HepG2 (cell line): ENCODE results near the gene C14orf93. TPM values are rescaled to one million over a fixed set of nuclear protein-coding genes. Genes with fewer than 3 reads are reported as not detected.

Experiments used
- ATAC-seq: fragments of 200-7000 bp; cut with Tn5 transposase; 3 replicates; pipeline ENCODE4 v1.9.1; 2020; ENCODE audit warnings: mild to moderate bottlenecking, moderate library complexity
- BruUV-seq: library from RNA; stranded (reverse); fragments of 400-500 nt; replicated peaks from 2 replicates; lab custom pipeline; 2021; lab: Mats Ljungman, UMichigan
- CTCF ChIA-PET: fragments of 300-600 bp; formaldehyde crosslinking; extraction: SDS; loops from one replicate; lab custom pipeline; 2021; ENCODE audit warnings: low total read pairs, inconsistent platforms, low intra/inter-chr PET ratio; lab: Yijun Ruan, JAX
- POLR2A ChIA-PET: fragments of 350-600 bp; sonication (Branson Sonifier 250); formaldehyde crosslinking; loops from one replicate; lab custom pipeline; 2020; ENCODE audit warnings: antibody characterized with exemption, inconsistent platforms; lab: Yijun Ruan, JAX
- DNase-seq: peaks from one replicate; pipeline ENCODE4 v3.0.0-alpha.2; 2015; ENCODE audit warnings: low spot score
- FAIRE-seq: peaks from 3 replicates; lab custom pipeline; 2011; peaks lifted over from hg19 to GRCh38; lab: Jason Lieb, UNC
- H2AFZ ChIP-seq: one replicate; pipeline ENCODE4 v1.6.1; 2011; ENCODE audit warnings: low read length, inconsistent platforms
- H3K27ac ChIP-seq: fragments of 300-600 bp; 3 replicates; pipeline ENCODE4 v1.8.0; 2011; ENCODE audit warnings: mixed run types, mild to moderate bottlenecking, mixed read lengths, low read length, inconsistent platforms; ENCODE audit not compliant: insufficient read depth; ENCODE audit errors: extremely low read length
- H3K27me3 ChIP-seq, 2 experiments: fragments of 200-600 bp in 1 of 2; 2 replicates in 1 of 2; 3 replicates in 1 of 2; pipeline versions ENCODE4 v1.6.0 to v1.8.0; 2011; ENCODE audit warnings: low read length in 2 of 2, mild to moderate bottlenecking in 2 of 2, moderate library complexity in 2 of 2, inconsistent platforms in 1 of 2; ENCODE audit not compliant: insufficient read depth in 2 of 2, control insufficient read depth in 1 of 2
- H3K36me3 ChIP-seq, 2 experiments: fragments of 200-600 bp in 1 of 2; replicated peaks in 1 of 2; 2 replicates in 1 of 2; 3 replicates in 1 of 2; pipeline versions ENCODE4 v1.5.1 to v1.8.0; 2011; ENCODE audit warnings: low read length in 2 of 2, inconsistent platforms in 1 of 2; ENCODE audit not compliant: insufficient read depth in 2 of 2, control insufficient read depth in 1 of 2
- H3K4me1 ChIP-seq: 2 replicates; pipeline ENCODE4 v1.5.1; 2012; ENCODE audit warnings: low read length, inconsistent platforms; ENCODE audit not compliant: insufficient read depth
- H3K4me2 ChIP-seq: 2 replicates; pipeline ENCODE4 v1.6.0; 2011; ENCODE audit warnings: low read depth, low read length, inconsistent platforms
- H3K4me3 ChIP-seq, 3 experiments: fragments of 200-600 bp in 1 of 3; sonication (generic), shearing (Covaris generic) in 1 of 3; replicated peaks in 1 of 3; 2 replicates each; pipeline ENCODE4 v1.5.1; 2011 to 2016; ENCODE audit warnings: low read length in 3 of 3, inconsistent platforms in 2 of 3, low read depth in 2 of 3, mild to moderate bottlenecking in 2 of 3, control low read depth in 1 of 3, mixed read lengths in 1 of 3; ENCODE audit not compliant: insufficient read depth in 1 of 3
- H3K79me2 ChIP-seq: one replicate; pipeline ENCODE4 v1.6.1; 2011; ENCODE audit warnings: low read length, inconsistent platforms; ENCODE audit not compliant: insufficient read depth
- H3K9ac ChIP-seq: 2 replicates; pipeline ENCODE4 v1.6.0; 2011; ENCODE audit warnings: mild to moderate bottlenecking, low read depth, low read length, inconsistent platforms; ENCODE audit not compliant: insufficient read depth
- H3K9me3 ChIP-seq: 2 replicates; pipeline ENCODE4 v1.5.1; 2012; ENCODE audit warnings: mild to moderate bottlenecking, low read length
- H4K20me1 ChIP-seq: 2 replicates; pipeline ENCODE4 v1.6.0; 2011; ENCODE audit warnings: inconsistent platforms, mild to moderate bottlenecking, low read length, moderate library complexity; ENCODE audit not compliant: insufficient read depth
- ARID4A ChIP-seq: sonication (generic); formaldehyde crosslinking; IDR thresholded peaks from 2 replicates; pipeline ENCODE4 v1.5.0; 2020; ENCODE audit warnings: mild to moderate bottlenecking, missing genetic modification reagents, borderline replicate concordance
- E2F1 ChIP-seq: sonication (generic); formaldehyde crosslinking; IDR thresholded peaks from 2 replicates; pipeline ENCODE4 v1.5.0; 2020; ENCODE audit warnings: missing genetic modification reagents
- IKZF4 ChIP-seq: sonication (generic); formaldehyde crosslinking; IDR thresholded peaks from 2 replicates; pipeline ENCODE4 v1.5.1; 2020; ENCODE audit warnings: borderline replicate concordance, mild to moderate bottlenecking, low read depth, missing genetic modification reagents; ENCODE audit errors: not compliant biosample characterization
- SP5 ChIP-seq: IDR thresholded peaks from 2 replicates; pipeline ENCODE4 v1.6.1; 2016; ENCODE audit warnings: low read depth, borderline replicate concordance
- TMF1 ChIP-seq: sonication (generic); formaldehyde crosslinking; IDR thresholded peaks from 2 replicates; pipeline ENCODE4 v1.8.1; 2022; ENCODE audit warnings: low read depth, missing genetic modification reagents
- TOPORS ChIP-seq: sonication (generic); formaldehyde crosslinking; IDR thresholded peaks from 2 replicates; pipeline ENCODE4 v1.8.0; 2023; ENCODE audit warnings: mild to moderate bottlenecking, missing genetic modification reagents
- XRCC5 ChIP-seq: fragments of 200-400 bp; formaldehyde crosslinking; optimal IDR thresholded peaks from 2 replicates; pipeline ENCODE3; 2017; ENCODE audit warnings: mild to moderate bottlenecking, low read length
- ZSCAN25 ChIP-seq: sonication (generic); formaldehyde crosslinking; IDR thresholded peaks from 2 replicates; pipeline ENCODE4 v1.8.0; 2022; ENCODE audit warnings: mild to moderate bottlenecking, missing genetic modification reagents
- WGBS: methylation state at CpG from one replicate; pipeline ENCODE4 v1.1.6; 2017; ENCODE audit warnings: low lambda C conversion rate; 5-methylcytosine and 5-hydroxymethylcytosine counted together
- in situ Hi-C: cut with HindIII; loops from 2 replicates; pipeline ENCODE4 v1.10.0; 2017; ENCODE audit warnings: low pct_unique_long_range_greater_than_20kb; ENCODE audit not compliant: extremely low pct_ligation_motif_present
- intact Hi-C: fragments of 100-400 bp; cut with micrococcal nuclease; formaldehyde crosslinking; loops from one replicate; pipeline ENCODE4 v1.10.0; 2022; ENCODE audit not compliant: unreplicated experiment
- polyA plus RNA-seq, 8 experiments: library from polyadenylated mRNA; depleted of rRNA in 3 of 8; stranded (reverse) in 7 of 8; unstranded in 1 of 8; fragments of >200 nt; fragmentation: Illumina TruSeq in 4 of 8; extraction: Trizol in 4 of 8; gene quantifications; 2 replicates each; pipeline versions ENCODE4 v1.2.1 to v1.2.3, GENCODE V29; 2011 to 2016; ENCODE audit warnings: low read depth in 4 of 8, missing spikeins in 1 of 8, mixed read lengths in 1 of 8; ENCODE audit not compliant: insufficient read depth in 1 of 8
- total RNA-seq, 5 experiments: library from RNA; depleted of rRNA; stranded (reverse); fragments of >200 nt; fragmentation: Illumina TruSeq; extraction: Trizol; gene quantifications; 2 replicates each; pipeline ENCODE4 v1.2.3, GENCODE V29; 2016; ENCODE audit warnings: low read depth in 1 of 5

The C14orf93 gene
- total and polyA plus RNA-seq, 2 of the 13 experiments (the other 11 are each of a cell fraction or from before 2014, with no cell fraction given) = 11.4 to 22.5 TPM

DNA sequence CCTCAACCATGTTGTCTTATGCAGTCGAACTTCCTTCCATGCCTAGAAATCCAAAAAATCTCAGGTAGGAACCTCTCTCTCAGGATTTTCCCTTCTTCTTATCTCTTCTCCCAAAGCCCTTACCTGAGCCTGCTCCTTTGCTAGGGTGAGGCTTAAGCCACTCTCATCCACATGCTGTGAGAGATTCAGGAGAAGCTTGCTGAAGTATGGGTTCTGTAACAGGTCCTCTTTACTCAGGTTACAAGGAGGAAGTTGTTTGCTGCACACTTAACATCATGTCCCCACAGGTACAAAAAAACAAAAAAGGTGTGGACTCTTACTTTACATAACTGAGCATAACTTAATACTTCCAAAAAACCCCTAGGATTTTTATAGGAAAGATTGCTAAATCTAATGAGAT, 57.5 kb downstream of the C14orf93 start:
- no peak overlapping the region for H2AFZ ChIP-seq
- ATAC-seq = no peak
- 98% methylated on average over 1 of the region's 1 CpG for WGBS
- no peak for FAIRE-seq
- no peak for TF ChIP-seq TMF1 (CRISPR knock-in tag)
- no peak for TF ChIP-seq IKZF4 (CRISPR knock-in tag)
- TF ChIP-seq ZSCAN25 (CRISPR knock-in tag) = no peak
- no peak for TF ChIP-seq ARID4A (CRISPR knock-in tag)
- no peak for TF ChIP-seq E2F1 (CRISPR knock-in tag)
- no peak for TF ChIP-seq SP5 (CRISPR knock-in tag)
- no peak for TF ChIP-seq TOPORS (CRISPR knock-in tag)
- TF ChIP-seq XRCC5 = no peak
- TF ChIP-seq, all 625 proteins: peak for 0
- no peak overlapping the region for H3K4me3 ChIP-seq
- no peaks in the 10 kb centered on the region; a peak in 1 of 5 replicates for H3K27me3 ChIP-seq
- H3K36me3 ChIP-seq = peaks cover 6 to 37% of the 10 kb centered on the region in 2 experiments
- no TSS peak for BruUV-seq
- no peak overlapping the region for H3K4me2 ChIP-seq
- no peaks in the 10 kb centered on the region for H3K79me2 ChIP-seq
- H3K9me3 ChIP-seq = no peaks in the 10 kb centered on the region
- H3K27ac ChIP-seq = no peak overlapping the region
- in situ Hi-C loops (no loop called here), intact Hi-C loops (no loop called here)
- no peaks in the 10 kb centered on the region for H4K20me1 ChIP-seq
- POLR2A ChIA-PET = interaction anchor here (1.2 to 26.8 kb wide), 3 partner anchors 23 to 30 kb away, joined by 3 to 1670 read pairs (median 10); partner anchors contain the start of genes AJUBA and PRMT5
- H3K4me1 ChIP-seq = peaks cover 27% of the 10 kb centered on the region
- CTCF ChIA-PET = no interaction called here
- DNase-seq = no peak
- H3K9ac ChIP-seq = no peak overlapping the region
